ENCODE data around the gene RAPGEF2.
"Not testable (repeated sequence)": the region's sequence is repeated elsewhere in the genome, so short reads cannot be mapped to it uniquely, and the experiment has no call there.

Gene RAPGEF2, protein sequence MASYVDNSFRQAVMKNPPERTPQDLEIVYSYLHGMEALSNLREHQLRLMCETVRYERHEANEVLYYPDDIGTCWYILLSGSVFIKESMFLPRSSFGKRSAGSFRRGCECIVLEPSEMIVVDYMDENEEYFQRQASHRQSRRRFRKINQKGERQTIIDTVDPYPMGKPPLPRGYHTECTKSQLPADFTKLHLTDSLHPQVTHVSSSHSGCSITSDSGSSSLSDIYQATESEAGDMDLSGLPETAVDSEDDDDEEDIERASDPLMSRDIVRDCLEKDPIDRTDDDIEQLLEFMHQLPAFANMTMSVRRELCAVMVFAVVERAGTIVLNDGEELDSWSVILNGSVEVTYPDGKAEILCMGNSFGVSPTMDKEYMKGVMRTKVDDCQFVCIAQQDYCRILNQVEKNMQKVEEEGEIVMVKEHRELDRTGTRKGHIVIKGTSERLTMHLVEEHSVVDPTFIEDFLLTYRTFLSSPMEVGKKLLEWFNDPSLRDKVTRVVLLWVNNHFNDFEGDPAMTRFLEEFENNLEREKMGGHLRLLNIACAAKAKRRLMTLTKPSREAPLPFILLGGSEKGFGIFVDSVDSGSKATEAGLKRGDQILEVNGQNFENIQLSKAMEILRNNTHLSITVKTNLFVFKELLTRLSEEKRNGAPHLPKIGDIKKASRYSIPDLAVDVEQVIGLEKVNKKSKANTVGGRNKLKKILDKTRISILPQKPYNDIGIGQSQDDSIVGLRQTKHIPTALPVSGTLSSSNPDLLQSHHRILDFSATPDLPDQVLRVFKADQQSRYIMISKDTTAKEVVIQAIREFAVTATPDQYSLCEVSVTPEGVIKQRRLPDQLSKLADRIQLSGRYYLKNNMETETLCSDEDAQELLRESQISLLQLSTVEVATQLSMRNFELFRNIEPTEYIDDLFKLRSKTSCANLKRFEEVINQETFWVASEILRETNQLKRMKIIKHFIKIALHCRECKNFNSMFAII (N-terminal part only)

DNA sequence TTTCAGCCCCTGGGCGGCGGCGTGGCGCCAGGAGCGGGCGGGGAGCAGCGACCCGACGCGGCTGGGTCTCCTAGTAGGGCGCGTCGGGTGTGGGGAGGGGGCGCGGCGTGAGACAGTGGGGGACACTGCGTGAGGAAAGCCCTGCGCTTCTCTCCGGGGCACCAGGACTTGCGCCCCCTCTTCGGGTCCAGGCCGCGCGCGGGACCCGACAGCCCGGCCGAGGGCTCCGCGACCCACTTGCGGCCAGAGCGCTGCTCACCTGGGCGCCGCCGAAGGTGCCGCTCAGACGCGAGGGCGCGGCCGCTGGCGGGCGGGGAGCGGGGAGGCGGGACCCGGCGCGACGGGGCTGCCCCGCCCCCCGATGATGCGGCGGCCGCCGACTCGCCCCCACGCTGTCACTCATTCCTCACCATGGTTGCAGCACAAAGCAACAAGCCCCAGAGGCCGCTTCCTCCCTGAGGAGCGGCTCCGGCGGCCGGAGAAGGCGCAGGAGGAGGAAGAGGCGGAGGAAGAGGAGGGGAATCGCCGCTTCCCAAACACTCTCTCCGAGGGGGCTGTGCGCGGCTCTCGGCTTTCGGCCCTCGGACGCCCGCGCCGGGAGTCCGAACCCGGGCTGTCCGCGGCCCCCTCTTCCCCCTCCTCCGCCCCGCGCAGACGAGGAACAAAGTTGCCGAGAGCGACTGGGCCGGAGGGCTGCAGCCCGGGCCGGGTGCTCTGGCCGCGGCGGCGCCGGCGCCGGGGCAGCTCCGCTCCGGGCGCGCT, at the start of gene RAPGEF2:
Gene RAPGEF2, plus strand, starts transcription at position 458 of the 762 bp plus-strand sequence. CDS start 1,084 bp downstream, outside the sequence.
- DNase-seq: peak; percentile 84 to 88

DNA sequence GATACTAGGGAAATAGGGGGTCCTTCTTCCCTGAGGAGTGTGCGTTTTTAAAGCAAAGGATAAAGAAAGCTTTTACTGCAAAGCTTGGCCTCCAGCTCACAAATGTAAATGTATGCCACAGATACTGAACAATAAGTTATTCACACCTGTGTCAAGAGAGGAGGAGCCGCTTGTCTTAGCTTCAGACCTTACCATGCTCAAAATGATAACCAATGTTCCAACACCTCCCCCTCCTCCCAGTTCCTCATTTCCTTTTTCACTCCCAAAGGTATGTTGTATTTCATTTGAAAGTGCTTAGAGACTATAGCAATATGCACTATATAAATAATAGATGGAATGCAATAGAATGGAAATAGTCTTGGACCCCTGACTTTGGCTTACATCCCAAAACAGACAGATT, 47.0 kb upstream of the RAPGEF2 start:
- DNase-seq: no peak

DNA sequence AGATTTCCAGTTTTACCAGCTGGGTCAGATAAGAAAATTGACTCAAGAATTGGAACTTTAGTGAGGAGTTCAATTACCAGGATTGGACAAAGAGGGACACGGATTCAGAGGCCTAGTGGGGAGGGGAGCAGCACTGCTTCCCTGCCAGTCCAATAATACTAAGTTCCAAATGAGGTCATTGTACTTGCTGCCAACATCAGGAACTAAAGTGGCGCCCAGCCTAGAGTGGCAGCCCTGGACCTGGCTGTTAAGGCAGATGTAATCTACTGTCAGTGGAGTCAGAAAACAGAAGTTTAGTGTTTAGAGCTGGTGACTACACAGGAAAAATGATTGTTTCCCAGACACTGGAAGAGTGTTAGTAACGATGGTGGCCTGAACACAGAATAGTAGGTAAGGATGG, 42.7 kb upstream of the RAPGEF2 start:
- no peak for DNase-seq

GRCh38 chr4:159062381-159062780, 40.5 kb upstream of the RAPGEF2 start:
- DNase-seq: no peak

DNA sequence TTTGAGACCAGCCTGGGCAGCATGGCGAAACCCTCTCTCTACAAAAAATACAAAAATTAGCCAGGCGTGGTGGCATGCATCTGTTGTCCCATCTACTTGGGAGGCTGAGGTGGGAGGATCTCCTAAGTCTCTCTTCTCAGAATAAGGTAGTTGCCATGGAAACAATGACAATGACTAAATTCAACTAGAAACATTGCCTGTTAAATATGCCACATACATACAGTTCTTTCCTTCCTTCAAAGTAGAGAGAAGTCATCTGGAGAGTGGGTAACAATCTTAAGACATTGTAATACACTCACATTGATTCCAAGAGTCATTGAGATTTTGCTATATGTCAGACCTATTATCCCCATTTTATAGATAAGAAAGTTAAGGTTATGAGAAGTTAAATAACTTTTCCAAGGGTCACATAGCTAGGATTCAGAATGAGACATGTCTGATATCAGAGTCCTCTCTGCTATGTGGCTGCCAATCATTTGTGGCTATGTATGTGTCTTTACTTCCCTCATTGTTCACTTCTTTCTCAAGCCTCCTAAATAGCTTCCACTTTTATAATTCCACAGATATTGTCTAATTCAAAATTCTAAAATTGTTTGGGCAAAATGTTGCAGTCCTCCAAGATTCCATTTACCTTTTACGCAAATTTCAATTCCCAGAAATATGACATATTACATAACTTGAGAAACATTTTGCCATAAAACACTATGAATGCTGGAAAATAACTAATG, 37.2 kb upstream of the RAPGEF2 start:
- DNase-seq: no peak

- DNase-seq: not testable (repeated sequence)
These were observed 34.7 kb upstream of the RAPGEF2 start for GRCh38 chr4:159068139-159068538.

- no peak for DNase-seq
These were observed 33.0 kb upstream of the RAPGEF2 start for GRCh38 chr4:159069922-159070321.

DNA sequence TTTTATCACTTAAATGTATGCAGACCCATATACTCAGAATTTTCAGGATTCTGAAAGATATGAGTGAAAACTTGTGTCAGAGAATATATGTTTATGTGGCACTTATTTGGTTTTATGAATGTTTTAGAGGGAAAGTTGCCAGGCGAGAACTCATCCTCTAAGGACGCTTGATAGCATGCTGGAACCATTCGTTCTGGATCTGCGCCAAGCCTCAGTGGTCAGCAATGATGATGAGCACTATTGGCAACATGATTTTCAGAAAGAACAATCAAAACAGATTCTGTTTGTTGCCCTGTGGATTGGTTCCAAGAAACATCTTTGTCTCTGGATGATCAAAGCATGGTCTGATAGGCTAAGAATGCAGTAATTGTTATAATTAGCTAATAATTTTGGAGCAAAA, 32.1 kb upstream of the RAPGEF2 start:
- DNase-seq: no peak

DNA sequence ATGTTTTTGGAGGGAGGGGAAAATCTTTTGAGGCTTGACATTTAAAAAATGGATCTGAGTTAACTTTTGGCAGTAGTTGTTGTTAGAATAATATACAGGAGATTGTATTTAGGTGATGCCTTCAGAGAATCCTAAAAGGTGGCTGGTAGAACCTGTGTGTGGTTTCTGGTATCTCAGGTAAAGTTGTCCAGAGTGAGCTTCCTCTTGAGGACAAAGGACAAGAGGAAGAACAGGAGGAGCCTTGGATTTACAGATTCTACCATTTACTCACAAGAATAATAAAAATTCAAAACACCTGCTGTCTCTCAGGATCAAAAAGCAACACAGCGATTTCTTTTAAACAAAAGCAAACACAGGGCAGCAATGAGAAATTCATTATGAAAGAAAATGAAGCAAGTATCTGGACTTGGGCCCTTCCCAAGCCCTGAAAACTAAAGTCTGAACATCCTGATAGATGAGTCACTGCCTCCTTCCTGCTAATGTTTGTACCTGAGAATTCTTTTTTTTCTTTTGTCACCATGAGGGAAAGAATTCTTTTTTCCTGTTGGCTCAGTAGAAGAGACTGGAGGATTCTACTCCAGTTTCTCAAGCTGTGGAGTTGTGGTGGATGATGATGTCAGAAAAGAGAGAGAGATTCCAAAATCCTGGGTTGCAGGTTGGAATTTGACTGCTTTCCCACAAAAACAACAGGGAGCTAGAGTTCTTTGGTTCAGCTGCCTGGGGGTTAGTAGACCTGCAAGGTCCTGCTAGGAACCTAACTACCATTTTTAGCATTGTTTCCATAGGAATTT, 31.5 kb upstream of the RAPGEF2 start:
- DNase-seq: no peak

DNA sequence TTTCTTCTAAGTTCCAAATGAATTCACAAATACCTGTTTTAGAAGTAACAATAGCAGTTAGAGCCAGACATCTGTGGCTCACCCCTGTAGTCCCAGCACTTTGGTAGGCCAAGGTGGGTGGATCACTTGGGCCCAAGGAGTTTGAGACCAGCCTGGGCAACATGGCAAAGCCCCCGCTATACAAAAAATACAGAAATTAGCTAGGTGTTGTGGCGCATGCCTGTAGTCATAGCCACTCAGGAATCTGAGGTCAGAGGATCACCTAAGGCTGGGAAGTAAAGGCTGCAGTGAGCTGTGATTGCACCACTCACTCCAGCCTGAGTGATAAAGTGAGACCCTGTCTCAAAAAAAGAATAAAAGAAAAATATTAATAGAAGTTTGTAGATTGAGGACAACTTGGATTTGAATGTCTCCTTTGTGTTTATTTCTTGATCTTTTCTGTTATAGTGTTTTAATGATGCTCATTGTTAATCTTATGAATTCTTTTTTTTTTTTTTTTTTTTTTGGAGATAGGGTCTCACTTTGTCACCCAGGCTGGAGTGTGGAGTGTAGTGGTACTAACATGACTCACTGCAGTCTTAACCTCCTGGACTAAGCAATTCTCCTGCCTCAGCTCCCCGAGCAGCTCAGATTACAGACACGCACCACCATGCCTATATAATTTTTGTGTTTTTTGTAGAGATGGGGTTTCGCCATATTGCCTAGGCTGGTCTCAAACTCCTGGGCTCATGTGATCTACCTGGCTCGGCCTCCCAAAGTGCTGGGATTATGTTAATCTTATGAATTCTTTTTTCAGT, 30.7 kb upstream of the RAPGEF2 start:
- DNase-seq: no peak

DNA sequence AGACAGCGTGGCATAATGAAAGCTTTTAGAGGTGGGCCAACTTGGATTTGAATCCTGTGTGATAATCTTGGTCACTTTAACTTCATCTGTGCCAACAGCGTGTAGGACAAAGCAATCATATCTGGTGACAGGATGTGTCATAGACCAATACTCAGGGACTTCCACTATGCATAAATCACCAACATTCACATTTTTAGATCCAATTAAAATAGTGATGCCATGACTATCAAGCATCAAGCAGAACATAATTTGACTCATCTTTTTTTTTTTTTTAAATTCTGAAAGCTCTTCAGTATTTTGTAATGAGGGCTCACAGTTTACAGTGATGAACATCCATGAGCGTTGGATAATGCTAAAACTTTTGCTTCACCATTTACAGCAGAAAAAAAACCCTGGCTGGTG, 27.3 kb upstream of the RAPGEF2 start:
- no peak for DNase-seq

DNA sequence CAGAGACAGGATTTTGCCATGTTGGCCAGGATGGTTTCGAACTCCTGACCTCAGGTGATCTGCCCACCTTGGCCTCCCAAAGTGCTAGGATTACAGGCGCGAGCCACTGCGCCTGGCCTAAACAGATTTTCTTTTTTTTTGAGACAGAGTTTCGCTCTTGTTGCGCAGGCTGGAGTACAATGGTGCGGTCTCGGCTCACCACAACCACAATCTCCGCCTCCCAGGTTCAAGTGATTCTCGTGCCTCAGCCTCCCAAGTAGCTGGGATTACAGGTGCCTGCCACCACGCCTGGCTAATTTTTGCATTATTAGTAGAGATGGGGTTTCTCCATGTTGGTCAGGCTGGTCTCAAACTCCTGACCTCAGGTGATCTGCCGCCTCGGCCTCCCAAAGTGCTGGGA, 25.9 kb upstream of the RAPGEF2 start:
- not testable (repeated sequence) for DNase-seq

- no peak for DNase-seq
These were observed 25.0 kb upstream of the RAPGEF2 start for GRCh38 chr4:159077702-159078495.

GRCh38 chr4:159079074-159079473, 23.8 kb upstream of the RAPGEF2 start:
- DNase-seq: peak in 1 of 2 donors; percentile 5

- DNase-seq: no peak
These were observed 16.3 kb upstream of the RAPGEF2 start for GRCh38 chr4:159086606-159087005.

DNA sequence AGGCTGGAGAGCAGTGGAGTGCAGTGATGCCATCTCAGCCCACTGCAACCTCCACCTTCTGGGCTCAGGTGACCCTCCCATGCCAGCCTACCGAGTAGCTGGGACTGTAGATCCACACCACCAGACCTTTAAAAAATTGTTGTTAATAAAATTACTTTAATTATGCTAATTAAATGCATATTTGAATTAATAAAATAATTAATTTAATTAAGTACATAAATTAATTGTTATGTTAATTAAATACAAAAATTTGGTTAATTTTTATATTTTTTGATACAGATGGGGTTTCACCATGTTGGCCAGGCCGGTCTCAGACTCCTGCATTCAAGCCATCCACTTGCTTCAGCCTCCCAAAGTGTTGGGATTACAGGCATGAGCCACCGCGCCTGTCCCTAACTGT, 12.6 kb upstream of the RAPGEF2 start:
- no peak for DNase-seq

GRCh38 chr4:159094156-159094555, 8.7 kb upstream of the RAPGEF2 start:
- DNase-seq: not testable (repeated sequence)

DNA sequence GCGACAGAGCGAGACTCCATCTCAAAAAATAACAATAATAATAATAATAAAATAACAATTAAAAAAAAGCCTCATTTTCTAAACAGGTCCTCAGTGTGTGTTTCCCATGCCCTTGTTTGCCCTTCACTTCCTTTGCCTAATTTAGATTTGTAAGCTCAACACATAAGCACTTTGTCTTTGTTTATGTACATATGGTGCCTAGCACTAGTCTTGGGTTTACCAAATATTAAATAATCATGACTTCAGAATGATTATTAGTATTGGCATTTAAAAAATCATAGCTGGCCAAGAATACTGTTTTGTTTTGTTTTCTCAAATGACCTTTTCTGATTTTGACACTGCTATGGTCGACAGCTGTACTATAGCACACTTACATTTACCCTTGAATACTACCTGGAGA, 6.4 kb upstream of the RAPGEF2 start:
- no peak for DNase-seq

DNA sequence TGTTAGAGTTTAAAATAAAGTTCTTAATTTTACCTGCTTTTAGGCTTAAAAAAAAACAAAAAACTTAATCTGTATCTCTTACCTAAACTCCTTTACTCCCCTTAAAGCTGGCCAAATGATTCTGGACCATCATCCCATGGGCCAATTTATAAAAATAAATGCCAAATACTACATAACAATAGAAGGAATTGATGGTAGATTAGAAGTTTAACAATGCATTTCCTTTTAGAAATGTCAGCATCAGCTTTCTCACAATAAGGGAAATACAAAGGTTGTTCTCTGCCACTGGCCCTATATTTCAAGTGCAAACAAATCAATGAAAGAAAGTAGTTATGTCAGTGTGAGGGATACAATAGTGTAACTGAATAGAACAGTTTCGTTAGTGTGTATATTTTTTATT, 5.7 kb upstream of the RAPGEF2 start:
- no peak for DNase-seq

GRCh38 chr4:159097785-159098184, 5.1 kb upstream of the RAPGEF2 start:
- no peak for DNase-seq

All from inflammatory macrophage treated with lipopolysaccharide for 1 hour (primary cell).